OCI-LY7 (cell line): ENCODE measurements around the gene E2F7. TPM values are rescaled to one million over a fixed set of nuclear protein-coding genes. Genes with fewer than 3 reads are reported as not detected.

ENCODE experiments used
- BruUV-seq: library from RNA; stranded (reverse); fragments of 400-500 nt; replicated peaks from 2 replicates; lab custom pipeline; 2021; lab: Mats Ljungman, UMichigan
- CTCF ChIA-PET: fragments of 300-600 bp; sonication (Branson Sonifier 250); formaldehyde crosslinking; loops from one replicate; lab custom pipeline; 2022; ENCODE audit warnings: antibody characterized with exemption; ENCODE audit not compliant: unreplicated experiment; lab: Charles Lee
- POLR2A ChIA-PET: fragments of 300-600 bp; sonication (Branson Sonifier 250); formaldehyde crosslinking; loops from one replicate; lab custom pipeline; 2022; ENCODE audit warnings: antibody characterized with exemption; lab: Charles Lee
- DNase-seq: peaks from one replicate; pipeline ENCODE4 v3.0.0-alpha.2; 2015; ENCODE audit warnings: low spot score
- H2AFZ ChIP-seq: fragments of 200-600 bp; sonication (generic), shearing (Covaris generic); 2 replicates; pipeline ENCODE4 v1.6.1; 2014; ENCODE audit warnings: mild to moderate bottlenecking, antibody characterized with exemption, low read length, moderate library complexity
- H3K27ac ChIP-seq: fragments of 200-600 bp; sonication (generic); 2 replicates; pipeline ENCODE4 v1.5.1; 2014; ENCODE audit warnings: mixed run types, low read depth, mild to moderate bottlenecking, moderate library complexity, low read length, inconsistent platforms; ENCODE audit not compliant: poor library complexity, severe bottlenecking
- H3K36me3 ChIP-seq: fragments of 200-600 bp; sonication (generic); 2 replicates; pipeline ENCODE4 v1.6.1; 2014; ENCODE audit warnings: mild to moderate bottlenecking, antibody characterized with exemption, low read length, moderate library complexity, mixed read lengths; ENCODE audit not compliant: insufficient read depth
- H3K4me1 ChIP-seq: fragments of 200-600 bp; sonication (generic); 2 replicates; pipeline ENCODE4 v1.5.1; 2014; ENCODE audit warnings: mild to moderate bottlenecking, low read length; ENCODE audit not compliant: insufficient read depth, poor library complexity, severe bottlenecking
- H3K4me2 ChIP-seq: fragments of 200-600 bp; sonication (generic); 2 replicates; pipeline ENCODE4 v1.6.1; 2014; ENCODE audit warnings: mild to moderate bottlenecking, low read length
- H3K4me3 ChIP-seq: fragments of 200-600 bp; sonication (generic); 2 replicates; pipeline ENCODE4 v1.5.1; 2014; ENCODE audit warnings: mild to moderate bottlenecking, low read depth, low read length; ENCODE audit not compliant: poor library complexity, severe bottlenecking
- H3K79me2 ChIP-seq: fragments of 200-600 bp; sonication (generic); 2 replicates; pipeline ENCODE4 v1.6.1; 2016; ENCODE audit warnings: low read depth, mild to moderate bottlenecking, low read length, moderate library complexity, mixed read lengths; ENCODE audit not compliant: insufficient read depth
- H3K9me2 ChIP-seq: fragments of 200-600 bp; sonication (generic); 2 replicates; pipeline ENCODE4 v1.6.1; 2016; ENCODE audit warnings: mild to moderate bottlenecking, low read length, mixed read lengths; ENCODE audit not compliant: insufficient read depth
- H3K9me3 ChIP-seq: fragments of 200-600 bp; sonication (generic); 2 replicates; pipeline ENCODE4 v1.6.1; 2014; ENCODE audit warnings: mild to moderate bottlenecking, mixed run types, low read length, mixed read lengths
- H4K20me1 ChIP-seq: fragments of 200-600 bp; sonication (generic); 2 replicates; pipeline ENCODE4 v1.6.1; 2014; ENCODE audit warnings: mild to moderate bottlenecking, antibody characterized with exemption, low read length, moderate library complexity, mixed read lengths; ENCODE audit not compliant: insufficient read depth
- CTCF ChIP-seq: fragments of 200-600 bp; sonication (generic); conservative IDR thresholded peaks from 2 replicates; pipeline ENCODE4 v1.5.1; 2014; ENCODE audit warnings: mild to moderate bottlenecking, antibody characterized with exemption, low read length, moderate library complexity, mixed read lengths
- EZH2phosphoT487 ChIP-seq: fragments of 200-600 bp; sonication (generic); IDR thresholded peaks from 2 replicates; pipeline ENCODE4 v1.6.1; 2018; ENCODE audit warnings: low read depth, borderline replicate concordance, mild to moderate bottlenecking, mixed run types, antibody characterized with exemption, low read length, moderate library complexity, mixed read lengths
- intact Hi-C: fragments of 100-400 bp; cut with micrococcal nuclease; formaldehyde crosslinking; loops from one replicate; pipeline ENCODE4 v1.10.0; 2022; ENCODE audit not compliant: unreplicated experiment
- total RNA-seq, 2 experiments: library from RNA; depleted of rRNA in 1 of 2; stranded (reverse); fragments of >200 nt in 1 of 2; shearing (Covaris generic) in 1 of 2; gene quantifications; 2 replicates each; pipeline ENCODE4 v1.2.3, GENCODE V29; 2014 to 2022

E2F7 gene
- total RNA-seq, 2 experiments from 2014 or later: 17.1 to 19.0 TPM

DNA sequence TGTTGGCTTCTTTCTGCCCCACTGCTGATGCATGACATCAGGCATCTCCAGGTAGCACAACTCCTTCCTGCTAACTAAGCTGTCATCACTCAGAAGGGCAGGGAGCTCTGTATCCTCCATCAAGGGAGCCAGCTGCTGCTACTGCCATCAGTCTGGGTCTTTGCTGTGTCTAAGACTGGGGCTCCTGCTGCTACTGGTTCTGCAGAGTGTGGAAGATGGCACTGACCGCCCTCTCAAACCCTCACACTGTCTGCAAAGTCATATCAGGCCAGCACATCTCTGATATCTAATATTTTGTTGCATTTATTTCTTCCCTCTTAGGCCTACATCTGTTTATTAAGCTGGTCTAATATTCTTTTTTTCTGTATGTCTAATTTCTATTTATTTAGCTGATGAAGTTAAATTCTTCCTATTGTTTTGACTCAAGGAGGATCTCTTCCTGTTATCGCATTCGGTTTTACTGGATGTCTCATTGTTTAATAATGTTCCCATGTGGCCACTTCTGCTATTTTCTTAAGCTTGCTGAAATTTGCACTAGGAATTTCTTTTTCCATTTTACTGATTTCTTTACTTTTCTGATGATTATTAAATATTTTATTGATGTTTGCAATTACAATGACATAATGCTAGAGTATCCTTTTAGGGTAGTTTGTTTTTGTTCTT lies 7.6 kb upstream of the E2F7 start:
- no peaks in the 10 kb centered on the region for H3K4me1 ChIP-seq
- no peak overlapping the region for H3K27ac ChIP-seq
- H4K20me1 ChIP-seq: no peaks in the 10 kb centered on the region
- no peaks in the 10 kb centered on the region for H3K9me2 ChIP-seq
- ChIA-PET POLR2A (interaction anchor here (1.0 kb wide), 1 partner anchor 13 kb away, joined by 3 read pairs; no protein-coding TSS in a partner anchor), CTCF (no interaction called here)
- H3K4me3 ChIP-seq: no peak overlapping the region
- H3K9me3 ChIP-seq: no peaks in the 10 kb centered on the region
- H3K79me2 ChIP-seq: no peaks in the 10 kb centered on the region
- intact Hi-C loops: no loop called here
- DNase-seq: no peak
- no TSS peak for BruUV-seq
- TF ChIP-seq CTCF: no peak
- TF ChIP-seq EZH2phosphoT487: no peak
- H3K36me3 ChIP-seq: no peaks in the 10 kb centered on the region
- H3K4me2 ChIP-seq: no peak overlapping the region
- no peak overlapping the region for H2AFZ ChIP-seq

DNA sequence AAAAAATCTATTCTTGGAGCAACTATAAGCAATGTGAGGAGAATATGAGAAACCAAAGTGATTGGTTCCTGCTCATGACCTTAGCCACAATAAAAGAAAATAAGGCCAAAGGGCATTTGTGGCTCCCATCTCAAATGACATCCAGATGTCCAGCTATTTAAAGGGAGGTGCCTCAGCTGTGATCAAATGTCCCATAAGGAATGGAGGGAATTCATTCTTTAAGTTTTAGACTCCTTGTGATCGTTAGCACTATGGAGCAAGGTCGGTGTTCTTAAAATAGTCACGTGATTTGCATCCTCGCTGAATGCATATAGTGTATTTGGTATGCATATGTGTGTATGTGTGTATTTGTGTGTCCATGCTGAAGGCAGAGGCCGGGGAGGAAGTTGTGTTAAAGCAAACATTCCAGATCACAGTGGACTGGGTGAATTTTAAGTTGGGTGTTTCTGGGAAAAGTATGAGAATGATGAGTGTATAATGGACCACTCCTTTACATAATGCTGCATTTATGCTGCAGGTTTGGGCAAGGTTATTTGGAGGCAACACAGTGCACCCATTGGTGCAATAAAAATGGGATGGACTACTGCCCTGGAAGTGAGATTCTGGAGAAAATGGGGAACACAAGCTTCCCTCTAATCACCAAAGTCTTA lies 5.6 kb upstream of the E2F7 start:
- H4K20me1 ChIP-seq: no peaks in the 10 kb centered on the region
- H3K9me3 ChIP-seq: no peaks in the 10 kb centered on the region
- CTCF ChIA-PET: no interaction called here
- POLR2A ChIA-PET: interaction anchor here (0.6 kb wide), 1 partner anchor 964 kb away, joined by 3 read pairs; no protein-coding TSS in a partner anchor
- no peak overlapping the region for H3K27ac ChIP-seq
- H2AFZ ChIP-seq: no peak overlapping the region
- no TSS peak for BruUV-seq
- no peaks in the 10 kb centered on the region for H3K36me3 ChIP-seq
- H3K4me3 ChIP-seq: no peak overlapping the region
- no peak overlapping the region for H3K4me2 ChIP-seq
- H3K9me2 ChIP-seq: no peaks in the 10 kb centered on the region
- intact Hi-C loops: no loop called here
- H3K79me2 ChIP-seq: no peaks in the 10 kb centered on the region
- no peak for DNase-seq
- H3K4me1 ChIP-seq: peaks cover 3% of the 10 kb centered on the region
- TF ChIP-seq EZH2phosphoT487: no peak
- TF ChIP-seq CTCF: no peak

GRCh38 chr12:77070382-77070781 lies 5.0 kb upstream of the E2F7 start:
- no peaks in the 10 kb centered on the region for H3K79me2 ChIP-seq
- intact Hi-C loops: no loop called here

More at GRCh38 chr12:77070382-77070781, 5.0 kb upstream of the E2F7 start:
- DNase-seq: no peak
- Histone ChIP-seq H3K4me2 (no peak overlapping the region), H4K20me1 (no peaks in the 10 kb centered on the region), H3K4me3 (no peak overlapping the region), H3K27ac (no peak overlapping the region), H3K9me3 (no peaks in the 10 kb centered on the region), H3K9me2 (no peaks in the 10 kb centered on the region), H2AFZ (no peak overlapping the region), H3K4me1 (peaks cover 3% of the 10 kb centered on the region), H3K36me3 (no peaks in the 10 kb centered on the region)
- no peak for TF ChIP-seq CTCF
- no peak for TF ChIP-seq EZH2phosphoT487
- POLR2A ChIA-PET: interaction anchor here (0.6 kb wide), 1 partner anchor 963 kb away, joined by 3 read pairs; no protein-coding TSS in a partner anchor
- CTCF ChIA-PET: no interaction called here
- no TSS peak for BruUV-seq
